HCT116 (cell line): ENCODE measurements around the gene MYDGF. TPM values are rescaled to one million over a fixed set of nuclear protein-coding genes. Genes with fewer than 3 reads are reported as not detected.
A peak's percentile ranks its signal among the peaks of the same experiment; 100 is the strongest.

Experiments
- ATAC-seq: fragments of 200-7000 bp; cut with Tn5 transposase; 2 replicates; pipeline ENCODE4 v1.9.1; 2020; ENCODE audit warnings: mild to moderate bottlenecking, moderate library complexity
- BruUV-seq: library from RNA; stranded (reverse); fragments of 400-500 nt; replicated peaks from 2 replicates; lab custom pipeline; 2021; lab: Mats Ljungman, UMichigan
- CTCF ChIA-PET: fragments of 300-600 bp; sonication (Branson Sonifier 250); formaldehyde crosslinking; loops from one replicate; lab custom pipeline; 2021; ENCODE audit warnings: antibody characterized with exemption; lab: Charles Lee
- POLR2A ChIA-PET: fragments of 300-600, 350-600 bp; sonication (Branson Sonifier 250); formaldehyde crosslinking; loops from one replicate; lab custom pipeline; 2021; ENCODE audit warnings: antibody characterized with exemption; lab: Charles Lee
- RAD21 ChIA-PET, 2 experiments: fragments of 300-600 bp; sonication (Branson Sonifier 250); formaldehyde crosslinking; loops; one replicate each; lab custom pipeline; 2023; ENCODE audit warnings: low total read pairs in 2 of 2; ENCODE audit not compliant: uncharacterized antibody in 2 of 2, unreplicated experiment in 2 of 2, low non-redundant PET in 1 of 2; lab: Charles Lee
- DNase-seq: peaks from one replicate; pipeline ENCODE4 v3.0.0-alpha.2; 2010; ENCODE audit warnings: low read depth, low spot score
- H2AFZ ChIP-seq: fragments of 200-600 bp; shearing (Covaris generic), sonication (generic); 2 replicates; pipeline ENCODE4 v1.6.1; 2017; ENCODE audit warnings: low read depth, mixed run types, mixed read lengths, antibody characterized with exemption, low read length; ENCODE audit not compliant: poor library complexity, severe bottlenecking
- H3K27ac ChIP-seq: 2 replicates; pipeline ENCODE4 v1.5.1; 2012; ENCODE audit warnings: low read depth, low read length
- H3K27me3 ChIP-seq: fragments of 200-600 bp; sonication (generic); 2 replicates; pipeline ENCODE4 v1.6.1; 2016; ENCODE audit warnings: mixed run types, low read length, mixed read lengths; ENCODE audit not compliant: insufficient read depth
- H3K36me3 ChIP-seq, 2 experiments: fragments of 200-500 bp in 1 of 2; fragments of 200-600 bp in 1 of 2; sonication (Bioruptor generic) in 1 of 2; sonication (generic) in 1 of 2; 2 replicates each; pipeline versions ENCODE4 v1.5.1 to v1.6.1; 2014 to 2016; ENCODE audit warnings: low read length in 2 of 2, inconsistent platforms in 1 of 2, mixed read lengths in 1 of 2, mixed run types in 1 of 2; ENCODE audit not compliant: insufficient read depth in 2 of 2, control insufficient read depth in 1 of 2
- H3K4me1 ChIP-seq, 2 experiments: fragments of 200-600 bp in 1 of 2; sonication (generic) in 1 of 2; 2 replicates each; pipeline versions ENCODE4 v1.5.1 to v1.6.1; 2012 to 2017; ENCODE audit warnings: low read length in 2 of 2, inconsistent platforms in 1 of 2, mild to moderate bottlenecking in 1 of 2, mixed read lengths in 1 of 2, mixed run types in 1 of 2, moderate library complexity in 1 of 2; ENCODE audit not compliant: insufficient read depth in 2 of 2, control insufficient read depth in 1 of 2
- H3K4me2 ChIP-seq: fragments of 200-600 bp; sonication (generic); 2 replicates; pipeline ENCODE4 v1.6.1; 2017; ENCODE audit warnings: mixed run types, low read length, mixed read lengths
- H3K4me3 ChIP-seq, 2 experiments: fragments of 200-600 bp in 1 of 2; sonication (generic) in 1 of 2; replicated peaks in 1 of 2; 2 replicates each; pipeline ENCODE4 v1.5.1; 2011 to 2016; ENCODE audit warnings: low read length in 2 of 2, control low read depth in 1 of 2, low read depth in 1 of 2, mild to moderate bottlenecking in 1 of 2, mixed read lengths in 1 of 2, mixed run types in 1 of 2
- H3K79me2 ChIP-seq: fragments of 200-600 bp; sonication (generic); 2 replicates; pipeline ENCODE4 v1.6.1; 2017; ENCODE audit warnings: mild to moderate bottlenecking, mixed run types, low read length, moderate library complexity, mixed read lengths; ENCODE audit not compliant: insufficient read depth
- H3K9ac ChIP-seq: fragments of 200-600 bp; sonication (generic); 2 replicates; pipeline ENCODE4 v1.6.1; 2016; ENCODE audit warnings: low read length, mixed read lengths
- H3K9me2 ChIP-seq: fragments of 200-600 bp; sonication (generic), shearing (Covaris generic); 2 replicates; pipeline ENCODE4 v1.6.1; 2017; ENCODE audit warnings: mixed run types, mild to moderate bottlenecking, moderate library complexity; ENCODE audit not compliant: insufficient read depth
- H3K9me3 ChIP-seq, 2 experiments: fragments of 200-500 bp in 1 of 2; fragments of 200-600 bp in 1 of 2; sonication (Bioruptor generic) in 1 of 2; sonication (generic) in 1 of 2; 2 replicates each; pipeline ENCODE4 v1.6.1; 2014 to 2017; ENCODE audit warnings: low read length in 2 of 2, mixed read lengths in 2 of 2, inconsistent platforms in 1 of 2, low read depth in 1 of 2, mild to moderate bottlenecking in 1 of 2, mixed run types in 1 of 2, moderate library complexity in 1 of 2; ENCODE audit not compliant: control insufficient read depth in 1 of 2, insufficient read depth in 1 of 2
- H4K20me1 ChIP-seq: fragments of 200-600 bp; sonication (generic), shearing (Covaris generic); 2 replicates; pipeline ENCODE4 v1.6.1; 2017; ENCODE audit warnings: mixed run types, mild to moderate bottlenecking, moderate library complexity; ENCODE audit not compliant: insufficient read depth
- CEBPB ChIP-seq: IDR thresholded peaks from 2 replicates; pipeline ENCODE4 v1.6.1; 2012; ENCODE audit warnings: low read depth
- EZH2 ChIP-seq: fragments of 200-600 bp; sonication (generic); IDR thresholded peaks from 2 replicates; pipeline ENCODE4 v1.6.1; 2017; ENCODE audit warnings: antibody characterized with exemption, mixed run types
- EZH2phosphoT487 ChIP-seq: fragments of 200-600 bp; IDR thresholded peaks from 2 replicates; pipeline ENCODE4 v1.6.1; 2018; ENCODE audit warnings: antibody characterized with exemption, borderline replicate concordance
- RAD21 ChIP-seq: IDR thresholded peaks from 2 replicates; pipeline ENCODE4 v1.6.1; 2012; ENCODE audit warnings: low read depth, mild to moderate bottlenecking
- SRF ChIP-seq: IDR thresholded peaks from 2 replicates; pipeline ENCODE4 v1.6.1; 2012; ENCODE audit warnings: low read depth
- ZBTB33 ChIP-seq: IDR thresholded peaks from 2 replicates; pipeline ENCODE4 v1.6.1; 2011; ENCODE audit warnings: mild to moderate bottlenecking, low read length, moderate library complexity; ENCODE audit not compliant: insufficient replicate concordance; ENCODE audit errors: extremely low read depth
- ZFX ChIP-seq: fragments of 450-650 bp; IDR thresholded peaks from 2 replicates; pipeline ENCODE4 v1.6.1; 2017
- intact Hi-C: fragments of 100-400 bp; cut with micrococcal nuclease; formaldehyde crosslinking; loops from 2 replicates; pipeline ENCODE4 v1.10.0; 2022
- total RNA-seq: library from RNA; stranded (reverse); gene quantifications from one replicate; pipeline ENCODE4 v1.2.1, GENCODE V29; 2021; ENCODE audit not compliant: unreplicated experiment

MYDGF gene
- total RNA-seq, 1 experiment from 2014 or later = 110 TPM

GRCh38 chr19:4695224-4695731 is 25.1 kb upstream of the MYDGF start:
- peak overlapping the region; percentile 73 for H3K4me2 ChIP-seq
- TF ChIP-seq EZH2 (no peak), RAD21 (no peak), ZFX (no peak), ZBTB33 (no peak), SRF (no peak), EZH2phosphoT487 (no peak), CEBPB (no peak)
- TF ChIP-seq, all 23 proteins: peak for 0
- ATAC-seq = no peak
- intact Hi-C loops = no loop called here
- Histone ChIP-seq H3K27me3 (no peaks in the 10 kb centered on the region), H3K9me3 (no peaks in the 10 kb centered on the region), H3K4me1 (peaks cover 8 to 19% of the 10 kb centered on the region in 2 experiments), H3K27ac (peak overlapping the region; percentile 75), H3K4me3 (peak overlapping the region; percentile 38 to 46), H3K9ac (peak overlapping the region; percentile 66), H3K36me3 (peaks cover 6 to 46% of the 10 kb centered on the region in 2 experiments), H3K79me2 (peaks cover 9% of the 10 kb centered on the region; the same call in 1 of the 2 replicates), H2AFZ (no peak overlapping the region), H4K20me1 (no peaks in the 10 kb centered on the region), H3K9me2 (no peaks in the 10 kb centered on the region)
- ChIA-PET RAD21 (no interaction called here), POLR2A (no interaction called here), CTCF (interaction anchor here (1.0 kb wide), 2 partner anchors 17 to 18 kb away, joined by 3 read pairs; no protein-coding TSS in a partner anchor)
- DNase-seq = no peak
- BruUV-seq = no TSS peak
